K562 (cell line): ENCODE results near the gene ASCC2. TPM values are rescaled to one million over a fixed set of nuclear protein-coding genes. Genes with fewer than 3 reads are reported as not detected.

Experiments used
- ATAC-seq: fragments of 200-7000 bp; cut with Tn5 transposase; 3 replicates; pipeline ENCODE4 v1.9.1; 2020; ENCODE audit warnings: moderate library complexity
- BruUV-seq: library from RNA; stranded (reverse); fragments of 400-500 nt; replicated peaks from 2 replicates; lab custom pipeline; 2021; lab: Mats Ljungman, UMichigan
- CTCF ChIA-PET: fragments of 300-600 bp; formaldehyde crosslinking; extraction: SDS; loops from one replicate; lab custom pipeline; 2021; ENCODE audit warnings: low intra/inter-chr PET ratio; lab: Yijun Ruan, JAX
- POLR2A ChIA-PET: fragments of 300-600, 350-650 bp; sonication (Branson Sonifier 250); formaldehyde crosslinking; extraction: SDS; loops from one replicate; lab custom pipeline; 2021; ENCODE audit warnings: antibody characterized with exemption, inconsistent platforms; lab: Yijun Ruan, JAX
- DNase-seq, 4 experiments: peaks; one replicate each; pipeline versions ENCODE4 v3.0.0 to v3.0.0-alpha.2; 2011 to 2018; ENCODE audit warnings: low spot score in 3 of 4, mixed read lengths in 3 of 4; ENCODE audit errors: extremely low read depth in 1 of 4
- FAIRE-seq: peaks from 2 replicates; lab custom pipeline; 2011; peaks lifted over from hg19 to GRCh38; lab: Jason Lieb, UNC
- H2AFZ ChIP-seq: 2 replicates; pipeline ENCODE4 v1.6.0; 2011; ENCODE audit warnings: low read depth, low read length, control low read depth, inconsistent platforms
- H3K27ac ChIP-seq: fragments of 200-600 bp; 3 replicates; pipeline ENCODE4 v1.8.0; 2011; ENCODE audit warnings: low read depth, mild to moderate bottlenecking, control low read depth, inconsistent platforms, low read length, moderate library complexity, mixed read lengths; ENCODE audit errors: extremely low read depth
- H3K27me3 ChIP-seq, 2 experiments: fragments of 300-600 bp in 1 of 2; 2 replicates in 1 of 2; 3 replicates in 1 of 2; pipeline versions ENCODE4 v1.6.0 to v1.8.0; 2011; ENCODE audit warnings: inconsistent platforms in 2 of 2, low read length in 2 of 2, mild to moderate bottlenecking in 1 of 2, mixed read lengths in 1 of 2, moderate library complexity in 1 of 2; ENCODE audit not compliant: control insufficient read depth in 2 of 2, insufficient read depth in 2 of 2
- H3K36me3 ChIP-seq: fragments of 300-600 bp; 3 replicates; pipeline ENCODE4 v1.8.0; 2011; ENCODE audit warnings: mild to moderate bottlenecking, low read length, inconsistent platforms; ENCODE audit not compliant: control insufficient read depth, insufficient read depth
- H3K4me1 ChIP-seq, 2 experiments: fragments of 200-600 bp in 1 of 2; replicated peaks in 1 of 2; 2 replicates in 1 of 2; 3 replicates in 1 of 2; pipeline versions ENCODE4 v1.5.1 to v1.8.0; 2011; ENCODE audit warnings: inconsistent platforms in 2 of 2, low read length in 2 of 2, mild to moderate bottlenecking in 1 of 2, mixed read lengths in 1 of 2, moderate library complexity in 1 of 2; ENCODE audit not compliant: control insufficient read depth in 2 of 2, insufficient read depth in 2 of 2
- H3K4me2 ChIP-seq: 2 replicates; pipeline ENCODE4 v1.6.1; 2011; ENCODE audit warnings: low read length, control low read depth, inconsistent platforms, mixed read lengths; ENCODE audit not compliant: insufficient read depth
- H3K4me3 ChIP-seq: fragments of 200-600 bp; sonication (generic), shearing (Covaris generic); 2 replicates; pipeline ENCODE4 v1.5.1; 2016; ENCODE audit warnings: control low read depth, inconsistent platforms
- H3K79me2 ChIP-seq: fragments of 200-600 bp; 3 replicates; pipeline ENCODE4 v1.8.0; 2011; ENCODE audit warnings: low read length, inconsistent platforms; ENCODE audit not compliant: control insufficient read depth, insufficient read depth
- H3K9ac ChIP-seq, 2 experiments: 2 replicates each; pipeline versions ENCODE4 v1.6.0 to v1.6.1; 2011; ENCODE audit warnings: low read depth in 2 of 2, low read length in 2 of 2, control low read depth in 1 of 2, inconsistent platforms in 1 of 2, mild to moderate bottlenecking in 1 of 2, mixed read lengths in 1 of 2; ENCODE audit not compliant: insufficient read depth in 1 of 2
- H3K9me1 ChIP-seq: one replicate; pipeline ENCODE4 v1.6.0; 2011; ENCODE audit warnings: inconsistent platforms, mild to moderate bottlenecking, low read length, moderate library complexity; ENCODE audit not compliant: control insufficient read depth, insufficient read depth
- H3K9me3 ChIP-seq: replicated peaks from 2 replicates; pipeline ENCODE4 v1.5.1; 2011; ENCODE audit warnings: low read depth, low read length, inconsistent platforms; ENCODE audit not compliant: control insufficient read depth, insufficient read depth
- H4K20me1 ChIP-seq: replicated peaks from 2 replicates; pipeline ENCODE4 v1.6.1; 2011; ENCODE audit warnings: low read length, inconsistent platforms, mixed read lengths; ENCODE audit not compliant: control insufficient read depth, insufficient read depth
- ASH1L ChIP-seq: fragments of 450-650 bp; IDR thresholded peaks from 2 replicates; pipeline ENCODE4 v1.6.1; 2018; ENCODE audit warnings: borderline replicate concordance, mild to moderate bottlenecking, low read depth; ENCODE audit not compliant: partially characterized antibody
- CBFB ChIP-seq: sonication (generic); formaldehyde crosslinking; IDR thresholded peaks from 2 replicates; pipeline ENCODE4 v1.4.0; 2020; ENCODE audit warnings: mild to moderate bottlenecking, missing genetic modification reagents
- ETV5 ChIP-seq: sonication (generic); formaldehyde crosslinking; IDR thresholded peaks from 2 replicates; pipeline ENCODE4 v1.4.0; 2020; ENCODE audit warnings: low read depth, mild to moderate bottlenecking, missing genetic modification reagents
- FOS ChIP-seq: IDR thresholded peaks from 3 replicates; pipeline ENCODE4 v1.6.1; 2011; ENCODE audit not compliant: insufficient read length; ENCODE audit errors: extremely low read depth
- GTF2E2 ChIP-seq: fragments of 200-800 bp; sonication (Bioruptor generic); IDR thresholded peaks from 2 replicates; pipeline ENCODE4 v1.6.1; 2016; ENCODE audit warnings: missing genetic modification characterization, missing compliant biosample characterization
- KDM1A ChIP-seq, 2 experiments: fragments of 450-650 bp; IDR thresholded peaks; 2 replicates each; pipeline ENCODE4 v1.6.1; 2016; ENCODE audit warnings: mild to moderate bottlenecking in 2 of 2
- LCOR ChIP-seq: sonication (generic); formaldehyde crosslinking; IDR thresholded peaks from 2 replicates; pipeline ENCODE4 v1.8.0; 2022; ENCODE audit warnings: mild to moderate bottlenecking, missing genetic modification reagents
- NFYB ChIP-seq: IDR thresholded peaks from 2 replicates; pipeline ENCODE4 v1.6.1; 2011; ENCODE audit warnings: mild to moderate bottlenecking, moderate library complexity; ENCODE audit not compliant: insufficient read length; ENCODE audit errors: extremely low read depth
- PTBP1 ChIP-seq: fragments of 200-400 bp; formaldehyde crosslinking; IDR thresholded peaks from 2 replicates; pipeline ENCODE4 v1.6.1; 2017; ENCODE audit warnings: low read depth, low read length
- RAD51 ChIP-seq: fragments of 450-650 bp; IDR thresholded peaks from 2 replicates; pipeline ENCODE4 v1.7.1; 2016; ENCODE audit warnings: low read depth, mild to moderate bottlenecking, borderline replicate concordance
- RBM39 ChIP-seq: fragments of 200-400 bp; formaldehyde crosslinking; optimal IDR thresholded peaks from 2 replicates; pipeline ENCODE3; 2018; ENCODE audit warnings: low read depth, low read length
- SMAD1 ChIP-seq: fragments of 150-350 bp; IDR thresholded peaks from 2 replicates; pipeline ENCODE4 v1.6.1; 2014; ENCODE audit warnings: low read length, low read depth; ENCODE audit not compliant: partially characterized antibody
- ZNF133 ChIP-seq: fragments of 250-450 bp; sonication (Bioruptor Pico); IDR thresholded peaks from 2 replicates; pipeline ENCODE4 v1.4.0; 2020; ENCODE audit warnings: mild to moderate bottlenecking
- WGBS: fragments of 100-300 bp; shearing (Covaris generic); methylation state at CpG from one replicate; pipeline ENCODE4 v1.1.6; 2016; ENCODE audit warnings: low coverage, mixed read lengths; ENCODE audit not compliant: insufficient coverage; ENCODE audit errors: missing lambda C conversion rate; 5-methylcytosine and 5-hydroxymethylcytosine counted together
- in situ Hi-C: fragments of 300-500 bp; cut with MboI; formaldehyde crosslinking; loops from 4 replicates; pipeline ENCODE4 v1.15.0; 2018; ENCODE audit warnings: inconsistent platforms, mixed read lengths
- intact Hi-C: fragments of 100-400 bp; cut with micrococcal nuclease; formaldehyde crosslinking; loops from 2 replicates; pipeline ENCODE4 v1.14.2; 2022
- polyA plus RNA-seq, 8 experiments: library from polyadenylated mRNA; depleted of rRNA in 4 of 8; stranded (reverse) in 5 of 8; unstranded in 3 of 8; fragments of >200 nt; fragmentation: Nextera tagmentation in 2 of 8; fragmentation: Illumina TruSeq in 1 of 8; extraction: Ambion mirVana in 2 of 8; extraction: Trizol in 1 of 8; gene quantifications; 2 replicates each; pipeline versions ENCODE4 v1.2.1 to v1.2.3, GENCODE V29; 2011 to 2014; ENCODE audit warnings: inconsistent platforms in 1 of 8, missing spikeins in 1 of 8
- total RNA-seq, 7 experiments: library from RNA; depleted of rRNA in 6 of 7; stranded (reverse); fragments of >200 nt in 6 of 7; fragmentation: Illumina TruSeq in 2 of 7; extraction: Trizol in 2 of 7; gene quantifications; 2 replicates each; pipeline versions ENCODE4 v1.2.1 to v1.2.3, GENCODE V29; 2011 to 2021; ENCODE audit warnings: low replicate concordance in 1 of 7
- TF ChIP-seq, protein P1 (sequence below): sonication (generic); formaldehyde crosslinking; IDR thresholded peaks from 2 replicates; pipeline ENCODE4 v1.8.0; 2022; ENCODE audit warnings: mild to moderate bottlenecking, missing genetic modification reagents
- TF ChIP-seq, protein P2 (sequence below): fragments of 450-650 bp; IDR thresholded peaks from one replicate; pipeline ENCODE4 v1.6.1; 2018; ENCODE audit warnings: mild to moderate bottlenecking, moderate library complexity; ENCODE audit not compliant: partially characterized antibody
- TF ChIP-seq, protein P3 (sequence below): sonication (generic); formaldehyde crosslinking; IDR thresholded peaks from 2 replicates; pipeline ENCODE4 v1.5.0; 2020; ENCODE audit warnings: missing genetic modification reagents
- TF ChIP-seq, protein P4 (sequence below), 2 experiments: fragments of 200-800 bp in 1 of 2; sonication (Bioruptor generic) in 1 of 2; sonication (generic) in 1 of 2; formaldehyde crosslinking in 1 of 2; IDR thresholded peaks in 1 of 2; conservative IDR thresholded peaks in 1 of 2; 2 replicates each; pipeline versions ENCODE4 v1.5.0 to v1.6.1; 2016 to 2020; ENCODE audit warnings: missing compliant biosample characterization in 1 of 2, missing genetic modification characterization in 1 of 2, missing genetic modification reagents in 1 of 2
- TF ChIP-seq, protein P5 (sequence below): sonication (generic); formaldehyde crosslinking; IDR thresholded peaks from 2 replicates; pipeline ENCODE4 v1.9.0; 2022; ENCODE audit warnings: mild to moderate bottlenecking, missing genetic modification reagents

The ASCC2 gene
- total and polyA plus RNA-seq, 9 of the 15 experiments (the other 6 are each of a cell fraction or from before 2014, with no cell fraction given) = 4.0 to 46.7 (median 26.8) TPM

DNA sequence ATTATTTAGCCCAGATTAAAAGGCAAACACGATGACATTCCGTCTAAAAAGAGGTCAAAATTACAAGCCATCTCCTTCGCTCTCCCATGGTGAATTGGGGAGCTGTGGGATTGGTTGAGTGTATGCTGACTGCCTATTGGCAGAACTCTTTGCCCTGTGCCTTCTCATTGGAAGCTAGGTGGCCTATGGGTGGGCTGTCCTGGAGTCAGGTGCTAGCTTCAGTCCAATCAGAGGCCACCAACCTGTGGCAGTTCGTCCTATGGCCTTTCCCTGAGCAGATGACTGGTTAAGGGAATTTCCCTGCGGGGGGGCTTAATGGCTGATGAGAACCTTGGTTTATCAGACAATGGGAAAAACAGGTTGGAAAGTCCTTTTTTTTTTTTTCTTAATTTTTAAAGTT is 41.7 kb upstream of the ASCC2 start:
- Histone ChIP-seq H2AFZ (no peak overlapping the region), H3K36me3 (no peaks in the 10 kb centered on the region), H3K27ac (no peak overlapping the region), H3K4me2 (no peak overlapping the region), H3K79me2 (peaks cover 16% of the 10 kb centered on the region), H3K9me1 (no peaks in the 10 kb centered on the region), H3K27me3 (no peaks in the 10 kb centered on the region), H3K9me3 (no peaks in the 10 kb centered on the region), H4K20me1 (0 out of 2 replicates have a peak, but pooled peaks cover 2% of the 10 kb centered on the region), H3K9ac (no peak overlapping the region), H3K4me1 (peaks cover 0 to 5% of the 10 kb centered on the region in 2 experiments; a peak in 2 of 5 replicates), H3K4me3 (no peak overlapping the region)
- DNase-seq (peak in 3 of 4 experiments; percentile 15 to 42 (median 30)), FAIRE-seq (peak; percentile 60), ATAC-seq (peak; percentile 64)
- CTCF ChIA-PET = no interaction called here
- WGBS = 75% methylated on average over 5 of the region's 5 CpGs
- intact Hi-C loops (loop anchor here (5.0 kb wide), 1 partner anchor 128 kb away; no protein-coding TSS in a partner anchor), in situ Hi-C loops (no loop called here)
- POLR2A ChIA-PET = interaction anchor here (0.7 kb wide), 1 partner anchor 11 kb away, joined by 3 read pairs; no protein-coding TSS in a partner anchor
- no TSS peak for BruUV-seq
- TF ChIP-seq, protein P1, sequence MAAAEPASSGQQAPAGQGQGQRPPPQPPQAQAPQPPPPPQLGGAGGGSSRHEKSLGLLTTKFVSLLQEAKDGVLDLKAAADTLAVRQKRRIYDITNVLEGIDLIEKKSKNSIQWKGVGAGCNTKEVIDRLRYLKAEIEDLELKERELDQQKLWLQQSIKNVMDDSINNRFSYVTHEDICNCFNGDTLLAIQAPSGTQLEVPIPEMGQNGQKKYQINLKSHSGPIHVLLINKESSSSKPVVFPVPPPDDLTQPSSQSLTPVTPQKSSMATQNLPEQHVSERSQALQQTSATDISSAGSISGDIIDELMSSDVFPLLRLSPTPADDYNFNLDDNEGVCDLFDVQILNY (CRISPR knock-in tag) = no peak
- no peak for TF ChIP-seq ETV5 (CRISPR knock-in tag)
- TF ChIP-seq KDM1A (IDR thresholded peaks at IDR 0.05) = no peak
- TF ChIP-seq PTBP1 = no peak
- TF ChIP-seq FOS = peak; percentile 36
- peak; percentile 55 for TF ChIP-seq ASH1L
- TF ChIP-seq SMAD1 = no peak
- no peak for TF ChIP-seq CBFB (CRISPR knock-in tag)
- TF ChIP-seq LCOR (CRISPR knock-in tag) = no peak
- TF ChIP-seq, protein P2, sequence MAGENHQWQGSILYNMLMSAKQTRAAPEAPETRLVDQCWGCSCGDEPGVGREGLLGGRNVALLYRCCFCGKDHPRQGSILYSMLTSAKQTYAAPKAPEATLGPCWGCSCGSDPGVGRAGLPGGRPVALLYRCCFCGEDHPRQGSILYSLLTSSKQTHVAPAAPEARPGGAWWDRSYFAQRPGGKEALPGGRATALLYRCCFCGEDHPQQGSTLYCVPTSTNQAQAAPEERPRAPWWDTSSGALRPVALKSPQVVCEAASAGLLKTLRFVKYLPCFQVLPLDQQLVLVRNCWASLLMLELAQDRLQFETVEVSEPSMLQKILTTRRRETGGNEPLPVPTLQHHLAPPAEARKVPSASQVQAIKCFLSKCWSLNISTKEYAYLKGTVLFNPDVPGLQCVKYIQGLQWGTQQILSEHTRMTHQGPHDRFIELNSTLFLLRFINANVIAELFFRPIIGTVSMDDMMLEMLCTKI = no peak
- TF ChIP-seq, protein P3, sequence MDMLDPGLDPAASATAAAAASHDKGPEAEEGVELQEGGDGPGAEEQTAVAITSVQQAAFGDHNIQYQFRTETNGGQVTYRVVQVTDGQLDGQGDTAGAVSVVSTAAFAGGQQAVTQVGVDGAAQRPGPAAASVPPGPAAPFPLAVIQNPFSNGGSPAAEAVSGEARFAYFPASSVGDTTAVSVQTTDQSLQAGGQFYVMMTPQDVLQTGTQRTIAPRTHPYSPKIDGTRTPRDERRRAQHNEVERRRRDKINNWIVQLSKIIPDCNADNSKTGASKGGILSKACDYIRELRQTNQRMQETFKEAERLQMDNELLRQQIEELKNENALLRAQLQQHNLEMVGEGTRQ (CRISPR knock-in tag) = peak; percentile 37; the same call in 1 of the 2 replicates
- TF ChIP-seq NFYB = peak; percentile 77
- TF ChIP-seq ZNF133 (CRISPR knock-in tag) = no peak
- no peak for TF ChIP-seq RBM39
- TF ChIP-seq, protein P4, sequence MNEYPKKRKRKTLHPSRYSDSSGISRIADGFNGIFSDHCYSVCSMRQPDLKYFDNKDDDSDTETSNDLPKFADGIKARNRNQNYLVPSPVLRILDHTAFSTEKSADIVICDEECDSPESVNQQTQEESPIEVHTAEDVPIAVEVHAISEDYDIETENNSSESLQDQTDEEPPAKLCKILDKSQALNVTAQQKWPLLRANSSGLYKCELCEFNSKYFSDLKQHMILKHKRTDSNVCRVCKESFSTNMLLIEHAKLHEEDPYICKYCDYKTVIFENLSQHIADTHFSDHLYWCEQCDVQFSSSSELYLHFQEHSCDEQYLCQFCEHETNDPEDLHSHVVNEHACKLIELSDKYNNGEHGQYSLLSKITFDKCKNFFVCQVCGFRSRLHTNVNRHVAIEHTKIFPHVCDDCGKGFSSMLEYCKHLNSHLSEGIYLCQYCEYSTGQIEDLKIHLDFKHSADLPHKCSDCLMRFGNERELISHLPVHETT (CRISPR knock-in tag; conservative IDR thresholded peaks at IDR 0.05 in 1 of 2, IDR thresholded peaks at IDR 0.05 in 1 of 2) = no peak
- TF ChIP-seq, protein P5, sequence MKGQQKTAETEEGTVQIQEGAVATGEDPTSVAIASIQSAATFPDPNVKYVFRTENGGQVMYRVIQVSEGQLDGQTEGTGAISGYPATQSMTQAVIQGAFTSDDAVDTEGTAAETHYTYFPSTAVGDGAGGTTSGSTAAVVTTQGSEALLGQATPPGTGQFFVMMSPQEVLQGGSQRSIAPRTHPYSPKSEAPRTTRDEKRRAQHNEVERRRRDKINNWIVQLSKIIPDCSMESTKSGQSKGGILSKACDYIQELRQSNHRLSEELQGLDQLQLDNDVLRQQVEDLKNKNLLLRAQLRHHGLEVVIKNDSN = peak; percentile 51; the same call in 1 of the 2 replicates
- peak; percentile 41; the same call in 1 of the 2 replicates for TF ChIP-seq RAD51
- TF ChIP-seq GTF2E2 = no peak
